Eye (tissue), 1 donor: ENCODE results near the gene CTAGE1.
"Not testable (repeated sequence)": the region's sequence is repeated elsewhere in the genome, so short reads cannot be mapped to it uniquely, and the experiment has no call there.

Source experiments
- DNase-seq: peaks from one replicate; pipeline ENCODE4 v3.0.0-alpha.2; 2015

The CTAGE1 gene

GRCh38 chr18:22434973-22435608 is 17.4 kb upstream of the CTAGE1 start:
- no peak for DNase-seq

GRCh38 chr18:22433956-22434355 is 16.2 kb upstream of the CTAGE1 start:
- DNase-seq, result peak; percentile 32

- DNase-seq, result no peak
These were observed 15.0 kb upstream of the CTAGE1 start for GRCh38 chr18:22432657-22433137.

- no peak for DNase-seq
These were observed 11.8 kb upstream of the CTAGE1 start for GRCh38 chr18:22429564-22429963.

GRCh38 chr18:22428672-22429071 is 11.0 kb upstream of the CTAGE1 start:
- no peak for DNase-seq

DNA sequence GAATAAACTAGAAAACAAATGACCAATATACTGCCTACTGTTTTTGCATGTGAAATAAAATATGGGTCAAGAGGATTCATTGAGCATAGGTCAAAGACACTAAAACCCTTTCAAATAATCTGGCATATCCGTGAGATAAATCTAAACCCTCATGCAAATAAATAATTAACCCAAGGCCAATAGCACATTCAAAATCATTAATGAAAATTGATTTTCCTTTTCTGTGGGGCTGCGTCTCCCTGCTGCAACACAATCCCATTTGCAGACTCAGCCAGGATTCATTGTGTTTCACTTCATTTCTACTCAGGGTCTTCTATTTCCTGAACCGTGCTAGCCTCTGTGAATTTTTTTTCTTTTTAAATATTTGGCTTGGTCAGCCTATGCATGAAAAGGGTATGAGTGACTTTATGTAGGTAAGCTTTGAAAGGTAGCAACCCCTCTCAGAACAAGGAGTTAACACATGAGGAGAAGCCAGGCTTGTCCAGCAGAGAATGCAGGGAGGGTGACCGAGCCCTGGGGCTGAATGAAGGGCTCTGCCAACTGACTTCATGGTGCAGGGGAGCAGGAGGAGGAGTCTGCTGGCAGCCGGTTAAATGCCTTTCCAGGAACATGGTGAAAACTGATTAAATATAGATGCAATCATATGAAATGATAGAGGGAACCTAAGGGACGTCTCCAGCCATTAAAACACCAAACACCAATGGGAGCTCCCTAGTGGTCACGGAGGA is 10.3 kb upstream of the CTAGE1 start:
- DNase-seq, result peak; percentile 30

DNA sequence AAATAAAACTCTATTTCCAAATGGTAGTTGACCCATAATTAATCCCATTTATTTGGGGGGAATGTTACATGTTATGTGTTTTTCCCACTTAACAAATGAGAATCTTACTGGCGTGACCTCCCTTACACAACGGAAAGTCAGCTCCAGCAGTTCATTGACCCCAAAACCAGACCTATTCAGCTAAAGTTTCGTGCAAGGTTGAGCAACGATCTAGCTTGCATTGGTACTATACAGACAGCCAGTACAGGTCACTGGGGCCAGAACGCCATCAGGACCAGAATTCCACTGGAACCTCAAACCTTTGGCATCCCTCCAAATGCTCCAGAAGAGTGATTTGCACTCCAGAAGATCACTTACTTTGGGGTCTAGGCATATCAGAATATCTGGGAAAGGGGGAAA is 6.8 kb upstream of the CTAGE1 start:
- DNase-seq, result no peak

GRCh38 chr18:22423878-22424564 is 6.3 kb upstream of the CTAGE1 start:
- DNase-seq, result no peak

GRCh38 chr18:22422909-22423548 is 5.3 kb upstream of the CTAGE1 start:
- DNase-seq, result no peak

- no peak for DNase-seq
These were observed 2.9 kb upstream of the CTAGE1 start for GRCh38 chr18:22420652-22421051.

GRCh38 chr18:22412176-22412911 is 5.4 kb downstream of the CTAGE1 start:
- no peak for DNase-seq

GRCh38 chr18:22411446-22411845 is 6.3 kb downstream of the CTAGE1 start:
- DNase-seq, result no peak

DNA sequence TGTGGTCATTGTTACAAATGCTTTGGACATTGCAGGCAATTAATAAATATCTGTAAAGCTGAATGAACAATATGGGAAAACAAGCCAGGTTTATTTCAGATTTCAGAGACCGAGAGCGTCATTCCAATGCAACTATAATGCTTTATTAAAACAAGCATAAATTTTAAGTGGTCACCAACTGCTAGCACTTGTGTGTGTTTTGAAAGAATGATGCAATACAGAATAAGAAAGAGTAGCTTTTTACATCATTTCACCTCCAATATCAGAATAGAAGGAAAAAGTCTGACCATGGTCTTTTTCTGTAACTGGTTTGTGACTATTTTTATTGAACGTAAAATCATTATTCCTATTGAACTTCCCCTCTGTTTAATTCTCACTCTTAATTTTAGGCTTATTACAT is 7.6 kb downstream of the CTAGE1 start:
- DNase-seq, result no peak

DNA sequence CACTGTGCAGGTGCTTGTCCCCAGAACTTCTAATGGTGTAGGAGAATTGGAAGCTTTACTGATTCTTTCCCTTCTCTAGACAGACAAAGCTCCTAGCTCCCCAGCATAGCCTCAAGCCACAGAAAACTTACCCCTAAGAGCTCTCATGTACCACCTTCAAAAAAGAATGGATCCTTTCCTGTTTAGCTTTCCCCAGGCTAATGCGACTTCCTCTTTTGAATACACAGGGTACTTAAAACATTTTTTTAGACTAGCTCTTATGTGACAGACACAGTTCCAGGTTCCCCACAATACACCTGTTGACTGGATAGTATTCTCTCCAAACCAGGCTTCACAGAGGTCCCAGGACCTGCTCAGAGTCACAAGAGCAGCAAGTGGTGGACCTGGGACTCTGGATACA is 8.3 kb downstream of the CTAGE1 start:
- DNase-seq, result no peak

DNA sequence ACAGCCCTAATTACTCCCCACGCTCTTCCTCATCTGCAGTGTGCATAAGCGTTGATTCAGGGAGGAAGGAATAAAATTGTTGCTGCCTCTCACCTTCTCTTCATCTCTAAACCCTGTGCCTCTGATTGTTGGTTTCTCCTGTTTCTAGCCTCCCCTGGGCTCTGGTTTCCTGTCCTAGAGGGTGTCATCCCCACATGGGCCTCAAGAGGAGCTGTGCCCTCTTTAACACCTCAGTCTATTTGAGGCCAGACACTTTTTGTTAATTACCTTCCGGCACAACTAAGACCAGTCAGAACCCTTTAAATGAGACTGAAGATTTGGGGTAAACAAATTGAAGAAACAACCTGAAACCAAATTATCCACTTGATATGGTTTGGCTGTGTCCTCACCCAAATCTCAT is 9.7 kb downstream of the CTAGE1 start:
- DNase-seq, result no peak

DNA sequence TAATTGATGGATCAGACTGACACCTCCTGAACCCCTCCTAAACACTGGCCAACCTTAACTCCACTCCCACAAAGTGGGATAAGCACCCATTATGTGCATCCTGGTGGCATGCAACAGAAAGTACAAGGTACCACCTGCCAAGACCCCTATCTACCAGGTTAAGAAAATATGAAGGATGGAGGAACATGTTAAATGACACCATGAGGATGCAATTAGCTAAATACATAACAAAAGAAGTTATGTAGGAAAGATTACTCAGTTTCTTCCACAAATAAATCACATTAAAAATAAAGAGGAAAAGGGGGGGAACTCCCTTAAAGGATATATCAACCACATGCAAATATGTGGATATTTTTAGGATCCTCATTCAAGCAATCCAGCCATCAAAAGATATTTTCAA is 12.6 kb downstream of the CTAGE1 start:
- DNase-seq, result no peak

DNA sequence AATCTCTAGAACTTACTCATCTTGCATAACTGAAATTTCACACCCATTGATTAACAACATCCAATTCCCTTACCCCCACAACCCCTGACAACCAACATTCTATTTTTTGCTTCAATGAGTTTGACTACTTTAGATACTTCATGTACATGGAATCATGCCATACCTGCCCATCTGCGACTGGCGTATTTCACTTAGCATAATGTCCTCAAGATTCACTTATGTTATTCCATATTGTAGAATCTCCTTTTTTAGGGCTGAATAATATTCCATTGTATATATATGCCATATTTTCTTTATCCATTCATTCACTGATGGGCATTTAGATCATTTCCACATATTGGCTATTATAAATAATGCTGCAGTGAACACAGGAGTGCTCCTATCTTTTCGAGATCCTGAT is 13.8 kb downstream of the CTAGE1 start:
- no peak for DNase-seq

- no peak for DNase-seq
These were observed 17.8 kb downstream of the CTAGE1 start for GRCh38 chr18:22399949-22400348.

DNA sequence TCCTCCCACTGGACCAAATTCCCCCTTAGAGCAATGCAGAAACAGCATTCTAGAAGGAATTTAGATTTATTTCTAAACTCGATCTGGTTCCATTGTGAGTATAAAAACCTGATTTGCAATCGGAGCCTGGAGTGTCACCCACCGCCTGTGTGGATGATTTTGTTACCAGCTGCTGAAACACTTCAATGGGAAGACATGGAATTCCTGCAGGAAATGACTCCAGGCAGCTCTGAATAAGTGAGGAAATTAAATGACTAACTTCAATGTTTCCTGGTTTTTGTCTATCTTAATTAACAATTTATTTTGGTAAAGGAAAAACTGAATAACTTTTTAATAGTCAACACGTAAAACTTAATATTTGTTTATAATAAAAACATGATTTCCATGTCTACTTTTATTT is 19.3 kb downstream of the CTAGE1 start:
- peak; percentile 9 for DNase-seq

DNA sequence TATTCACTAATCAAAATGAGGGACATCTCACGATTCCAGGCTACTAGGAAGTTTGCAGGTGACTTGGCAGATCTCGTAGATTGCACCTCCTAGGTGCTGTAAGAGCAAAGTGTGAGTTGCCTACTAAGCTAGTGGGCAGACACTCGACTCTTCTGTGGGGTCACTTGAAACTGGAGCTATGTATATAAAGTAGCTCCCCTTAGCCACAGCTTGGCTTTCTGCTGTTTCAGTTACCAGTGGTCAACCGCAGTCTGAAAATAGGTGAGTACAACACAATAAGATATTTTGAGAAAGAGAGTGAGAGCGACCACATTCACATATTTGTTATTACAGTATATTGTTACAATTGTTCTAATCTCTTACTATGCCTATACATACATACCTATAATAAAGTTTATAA is 23.3 kb downstream of the CTAGE1 start:
- no peak for DNase-seq

GRCh38 chr18:22393164-22393563 is 24.6 kb downstream of the CTAGE1 start:
- not testable (repeated sequence) for DNase-seq

- peak; percentile 15 for DNase-seq
These were observed 26.0 kb downstream of the CTAGE1 start for GRCh38 chr18:22391407-22392345.
